ENCODE data around the gene CLK3. TPM values are rescaled to one million over a fixed set of nuclear protein-coding genes. Genes with fewer than 3 reads are reported as not detected.
"Not testable (repeated sequence)": the region's sequence is repeated elsewhere in the genome, so short reads cannot be mapped to it uniquely, and the experiment has no call there.

The CLK3 gene
- polyA plus RNA-seq, 1 experiment: 58.3 TPM

DNA sequence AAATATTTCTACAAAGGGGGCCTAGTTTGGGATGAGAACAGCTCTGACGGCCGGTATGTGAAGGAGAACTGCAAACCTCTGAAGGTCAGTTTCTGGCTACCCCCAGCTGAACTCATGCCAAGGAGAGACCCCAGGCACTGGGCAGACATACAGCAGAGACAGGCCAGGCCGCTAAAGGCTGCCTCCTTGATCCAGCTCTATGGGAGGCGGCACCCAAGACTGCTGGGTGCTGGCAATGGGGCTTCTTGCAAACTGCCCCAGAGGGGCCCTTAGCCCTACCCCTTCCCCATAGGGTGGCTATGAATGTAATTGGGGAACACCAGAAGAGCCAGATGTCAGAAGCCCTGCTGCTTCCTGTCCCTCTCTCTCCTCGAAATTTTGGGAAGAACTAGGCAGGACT, 13.3 kb downstream of the CLK3 start:
- CTCF ChIA-PET: interaction anchor here (0.6 to 22.3 kb wide), 4 partner anchors 8 to 249 kb away, joined by 3 to 563 read pairs (median 3); partner anchors contain the start of gene CSK
- POLR2A ChIA-PET: no interaction called here
- no peak for DNase-seq (ENCODE audit: low read depth)

GRCh38 chr15:74629696-74630095, 14.1 kb downstream of the CLK3 start:
- POLR2A ChIA-PET; DNase-seq (ENCODE audit: low read depth): not testable (repeated sequence)

More for the DNA sequence above, 13.3 kb downstream of the CLK3 start:
- TF ChIP-seq CTCF (IDR thresholded peaks at IDR 0.05; ENCODE audit: insufficient read depth, low read depth, low read length): no peak
- Histone ChIP-seq H3K4me3 (ENCODE audit: low read depth, low read length) (no peak overlapping the region), H3K36me3 (ENCODE audit: control insufficient read depth, insufficient read depth, low read length) (peaks cover 54% of the 10 kb centered on the region), H3K27me3 (ENCODE audit: control insufficient read depth, insufficient read depth, low read length) (no peaks in the 10 kb centered on the region)

GRCh38 chr15:74630284-74631086, 14.8 kb downstream of the CLK3 start:
- peaks cover 47% of the 10 kb centered on the region for H3K36me3 ChIP-seq (ENCODE audit: control insufficient read depth, insufficient read depth, low read length)
- H3K4me3 ChIP-seq (ENCODE audit: low read depth, low read length): no peak overlapping the region
- ChIA-PET CTCF (interaction anchor here (0.6 to 22.3 kb wide), 19 partner anchors 10 to 319 kb away, joined by 3 to 563 read pairs (median 10); partner anchors contain the start of genes CLK3, CSK and CYP11A1), POLR2A (no interaction called here)
- DNase-seq (ENCODE audit: low read depth): no peak
- H3K27me3 ChIP-seq (ENCODE audit: control insufficient read depth, insufficient read depth, low read length): no peaks in the 10 kb centered on the region
- no peak for TF ChIP-seq CTCF (IDR thresholded peaks at IDR 0.05; ENCODE audit: insufficient read depth, low read depth, low read length)

More at GRCh38 chr15:74629696-74630095, 14.1 kb downstream of the CLK3 start:
- CTCF ChIA-PET: interaction anchor here (1.0 to 22.3 kb wide), 6 partner anchors 11 to 320 kb away, joined by 4 to 563 read pairs (median 47); partner anchors contain the start of genes CLK3 and CSK
- peaks cover 51% of the 10 kb centered on the region for H3K36me3 ChIP-seq (ENCODE audit: control insufficient read depth, insufficient read depth, low read length)
- not testable (repeated sequence) for H3K27me3 ChIP-seq (ENCODE audit: control insufficient read depth, insufficient read depth, low read length); H3K4me3 ChIP-seq (ENCODE audit: low read depth, low read length)

DNA sequence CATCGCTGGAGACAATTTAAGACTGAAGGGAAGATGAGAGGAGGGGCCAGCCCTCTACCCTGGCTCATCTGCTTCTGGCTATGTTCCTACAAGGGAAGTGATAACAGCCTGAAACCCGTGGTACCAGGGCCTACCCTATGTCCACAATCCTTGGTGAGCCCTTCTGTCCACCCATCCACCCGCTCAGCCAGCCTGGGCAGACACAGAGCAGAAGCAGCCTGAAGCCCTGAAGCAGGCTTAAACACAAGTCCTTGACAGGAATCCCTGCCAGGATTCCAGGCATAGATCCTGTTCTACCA, 15.4 kb downstream of the CLK3 start:
- ChIA-PET POLR2A (no interaction called here), CTCF (interaction anchor here (0.6 to 22.3 kb wide), 23 partner anchors 10 to 319 kb away, joined by 3 to 563 read pairs (median 6); partner anchors contain the start of genes CLK3, CSK, CYP11A1 and UBL7)
- Histone ChIP-seq H3K36me3 (ENCODE audit: control insufficient read depth, insufficient read depth, low read length) (peaks cover 43% of the 10 kb centered on the region), H3K4me3 (ENCODE audit: low read depth, low read length) (no peak overlapping the region), H3K27me3 (ENCODE audit: control insufficient read depth, insufficient read depth, low read length) (no peaks in the 10 kb centered on the region)
- TF ChIP-seq CTCF (IDR thresholded peaks at IDR 0.05; ENCODE audit: insufficient read depth, low read depth, low read length): no peak
- no peak for DNase-seq (ENCODE audit: low read depth)

- no peak for DNase-seq (ENCODE audit: low read depth)
- TF ChIP-seq CTCF (IDR thresholded peaks at IDR 0.05; ENCODE audit: insufficient read depth, low read depth, low read length): no peak
- ChIA-PET CTCF (interaction anchor here (0.6 to 22.3 kb wide), 29 partner anchors 9 to 318 kb away, joined by 3 to 563 read pairs (median 4); partner anchors contain the start of genes CLK3, CSK, CYP11A1 and UBL7), POLR2A (no interaction called here)
- Histone ChIP-seq H3K27me3 (ENCODE audit: control insufficient read depth, insufficient read depth, low read length) (no peaks in the 10 kb centered on the region), H3K36me3 (ENCODE audit: control insufficient read depth, insufficient read depth, low read length) (peaks cover 39% of the 10 kb centered on the region), H3K4me3 (ENCODE audit: low read depth, low read length) (no peak overlapping the region)
Observed at GRCh38 chr15:74631408-74631807, 15.8 kb downstream of the CLK3 start.

Data from BJ (cell line).